DMS 273 (cell line): ENCODE results near the gene TNS1.

Source experiments
- DNase-seq: peaks from one replicate; lab custom pipeline; 2025; ENCODE audit not compliant: unreplicated experiment; lab: John Stamatoyannopoulos, UW

The TNS1 gene

GRCh38 chr2:217752714-217753459 is 249.9 kb downstream of the TNS1 start:
- no peak for DNase-seq

- no peak for DNase-seq
Measured at GRCh38 chr2:217751952-217752351, 250.8 kb downstream of the TNS1 start.

- no peak for DNase-seq
Measured at GRCh38 chr2:217751192-217751591, 251.6 kb downstream of the TNS1 start.
